CD14-positive monocyte (primary cell): ENCODE results near the gene IL1RAPL1. TPM values are rescaled to one million over a fixed set of nuclear protein-coding genes. Genes with fewer than 3 reads are reported as not detected.

ENCODE experiments used
- DNase-seq, 3 donors: peaks; one replicate each; pipeline ENCODE4 v3.0.0-alpha.2; 2011 to 2022
- H2AFZ ChIP-seq: 2 replicates; pipeline ENCODE4 v1.6.0; 2012; ENCODE audit warnings: mild to moderate bottlenecking, low read depth, low read length, inconsistent platforms; ENCODE audit not compliant: insufficient read depth, poor library complexity, severe bottlenecking
- H3K27ac ChIP-seq, 2 donors: 1 replicate in 1 of 2; 2 replicates in 1 of 2; pipeline ENCODE4 v1.5.1; 2012 to 2013; ENCODE audit warnings: low read length in 2 of 2, control low read depth in 1 of 2, inconsistent platforms in 1 of 2, low read depth in 1 of 2, mild to moderate bottlenecking in 1 of 2
- H3K27me3 ChIP-seq, 2 donors: one replicate each; pipeline versions ENCODE4 v1.6.0 to v1.6.1; 2011 to 2013; ENCODE audit warnings: low read length in 2 of 2; ENCODE audit not compliant: control insufficient read depth in 2 of 2, insufficient read depth in 2 of 2
- H3K36me3 ChIP-seq, 2 donors: replicated peaks in 1 of 2; 1 replicate in 1 of 2; 2 replicates in 1 of 2; pipeline versions ENCODE4 v1.5.1 to v1.6.1; 2012 to 2013; ENCODE audit warnings: low read length in 2 of 2, control low read depth in 1 of 2, inconsistent platforms in 1 of 2, mild to moderate bottlenecking in 1 of 2; ENCODE audit not compliant: insufficient read depth in 2 of 2, control insufficient read depth in 1 of 2
- H3K4me1 ChIP-seq, 2 donors: 1 replicate in 1 of 2; 2 replicates in 1 of 2; pipeline versions ENCODE4 v1.5.1 to v1.6.1; 2012 to 2013; ENCODE audit warnings: low read length in 2 of 2, control low read depth in 1 of 2, inconsistent platforms in 1 of 2, mild to moderate bottlenecking in 1 of 2, moderate library complexity in 1 of 2; ENCODE audit not compliant: insufficient read depth in 2 of 2, control insufficient read depth in 1 of 2
- H3K4me2 ChIP-seq: replicated peaks from 2 replicates; pipeline ENCODE3; 2012; ENCODE audit warnings: low read length, moderate library complexity, mild to moderate bottlenecking; ENCODE audit not compliant: poor library complexity, severe bottlenecking; ENCODE audit errors: extremely low read depth
- H3K4me3 ChIP-seq, 3 experiments: fragments of 200-600 bp in 1 of 3; sonication (generic) in 1 of 3; replicated peaks in 1 of 3; 1 replicate in 2 of 3; 2 replicates in 1 of 3; pipeline ENCODE4 v1.5.1; 2011 to 2013; ENCODE audit warnings: low read length in 3 of 3, mild to moderate bottlenecking in 3 of 3, control low read depth in 2 of 3, low read depth in 2 of 3, inconsistent platforms in 1 of 3, moderate library complexity in 1 of 3
- H3K79me2 ChIP-seq: 2 replicates; pipeline ENCODE4 v1.6.0; 2012; ENCODE audit warnings: mild to moderate bottlenecking, control low read depth, inconsistent platforms, low read length, moderate library complexity; ENCODE audit not compliant: insufficient read depth
- H3K9ac ChIP-seq: 2 replicates; pipeline ENCODE4 v1.6.0; 2017; ENCODE audit warnings: low read length, mild to moderate bottlenecking; ENCODE audit not compliant: insufficient read depth, poor library complexity, severe bottlenecking
- H3K9me3 ChIP-seq, 2 donors: replicated peaks in 1 of 2; 1 replicate in 1 of 2; 2 replicates in 1 of 2; pipeline versions ENCODE4 v1.5.1 to v1.6.1; 2012 to 2013; ENCODE audit warnings: low read length in 2 of 2, control low read depth in 1 of 2; ENCODE audit not compliant: control insufficient read depth in 1 of 2, insufficient read depth in 1 of 2
- H4K20me1 ChIP-seq: 2 replicates; pipeline ENCODE4 v1.6.0; 2012; ENCODE audit warnings: mild to moderate bottlenecking, low read length, control low read depth, moderate library complexity; ENCODE audit not compliant: insufficient read depth
- H3K27ac Mint-ChIP-seq, 7 donors: one replicate each; pipeline ENCODE4 v1.8.0; 2020; ENCODE audit warnings: mild to moderate bottlenecking in 7 of 7, mixed read lengths in 7 of 7, moderate library complexity in 6 of 7, inconsistent platforms in 2 of 7
- H3K27me3 Mint-ChIP-seq, 3 donors: one replicate each; pipeline ENCODE4 v1.8.0; 2021 to 2022; ENCODE audit warnings: low read depth in 3 of 3, mild to moderate bottlenecking in 3 of 3, mixed read lengths in 3 of 3, moderate library complexity in 3 of 3, inconsistent platforms in 1 of 3
- H3K36me3 Mint-ChIP-seq, 2 donors: one replicate each; pipeline ENCODE4 v1.8.0; 2020; ENCODE audit warnings: mixed read lengths in 2 of 2, inconsistent platforms in 1 of 2, mild to moderate bottlenecking in 1 of 2
- H3K4me1 Mint-ChIP-seq: one replicate; pipeline ENCODE4 v1.8.0; 2020; ENCODE audit warnings: mild to moderate bottlenecking, mixed read lengths
- H3K4me3 Mint-ChIP-seq, 2 donors: one replicate each; pipeline ENCODE4 v1.8.0; 2020; ENCODE audit warnings: mild to moderate bottlenecking in 2 of 2, mixed read lengths in 2 of 2, moderate library complexity in 1 of 2
- H3K9me3 Mint-ChIP-seq, 7 donors: one replicate each; pipeline ENCODE4 v1.8.0; 2020 to 2022; ENCODE audit warnings: mixed read lengths in 7 of 7, mild to moderate bottlenecking in 6 of 7, moderate library complexity in 6 of 7, inconsistent platforms in 2 of 7
- CTCF ChIP-seq: fragments of 200-600 bp; IDR thresholded peaks from one replicate; pipeline ENCODE4 v1.8.0; 2022; ENCODE audit warnings: antibody characterized with exemption, mild to moderate bottlenecking
- WGBS: methylation state at CpG from one replicate; pipeline ENCODE4 v1.1.5; 2013; ENCODE audit warnings: missing lambda C conversion rate; ENCODE audit not compliant: insufficient coverage; 5-methylcytosine and 5-hydroxymethylcytosine counted together
- intact Hi-C, 2 donors: fragments of 100-400 bp; cut with micrococcal nuclease; formaldehyde crosslinking; loops; one replicate each; pipeline versions ENCODE4 v1.15.0 to v1.15.1; 2023
- polyA plus RNA-seq, 3 donors: library from polyadenylated mRNA; depleted of rRNA in 1 of 3; unstranded in 2 of 3; stranded (reverse) in 1 of 3; fragments of 300-500 nt in 2 of 3; fragments of >200 nt in 1 of 3; fragmentation: Illumina TruSeq in 2 of 3; gene quantifications; 1 replicate in 2 of 3; 2 replicates in 1 of 3; pipeline ENCODE4 v1.2.3, GENCODE V29; 2012 to 2021

The IL1RAPL1 gene
- polyA plus RNA-seq, 3 donors = not detected

GRCh38 chrX:28589046-28589445 lies 1.8 kb downstream of the IL1RAPL1 start:
- H3K4me3 Mint-ChIP-seq = no peak overlapping the region
- no peaks in the 10 kb centered on the region for H3K4me1 ChIP-seq
- no peak overlapping the region for H2AFZ ChIP-seq
- no peaks in the 10 kb centered on the region for H3K36me3 ChIP-seq
- H3K79me2 ChIP-seq = no peaks in the 10 kb centered on the region
- peaks cover 0 to 8% (median 0%) of the 10 kb centered on the region in 3 donors for H3K27me3 Mint-ChIP-seq
- no peaks in the 10 kb centered on the region for H3K36me3 Mint-ChIP-seq
- no peak for TF ChIP-seq CTCF
- peaks cover 0 to 3% (median 0%) of the 10 kb centered on the region in 7 donors for H3K9me3 Mint-ChIP-seq
- WGBS = 80% methylated on average over 2 of the region's 5 CpGs
- H3K27me3 ChIP-seq = peaks cover 30% of the 10 kb centered on the region in 2 donors
- intact Hi-C loops = no loop called here
- no peak overlapping the region for H3K27ac ChIP-seq
- DNase-seq = no peak
- H3K4me2 ChIP-seq = no peak overlapping the region
- no peaks in the 10 kb centered on the region for H3K9me3 ChIP-seq
- no peak overlapping the region for H3K4me3 ChIP-seq
- no peak overlapping the region for H3K9ac ChIP-seq
- H3K27ac Mint-ChIP-seq = no peak overlapping the region
- no peaks in the 10 kb centered on the region for H3K4me1 Mint-ChIP-seq
- H4K20me1 ChIP-seq = no peaks in the 10 kb centered on the region

GRCh38 chrX:28590396-28590795 lies 3.1 kb downstream of the IL1RAPL1 start:
- Histone ChIP-seq H3K9ac (no peak overlapping the region), H2AFZ (no peak overlapping the region), H3K9me3 (no peaks in the 10 kb centered on the region), H3K27me3 (peaks cover 23 to 26% of the 10 kb centered on the region in 2 donors), H4K20me1 (no peaks in the 10 kb centered on the region), H3K79me2 (no peaks in the 10 kb centered on the region), H3K4me1 (no peaks in the 10 kb centered on the region), H3K4me3 (no peak overlapping the region), H3K36me3 (no peaks in the 10 kb centered on the region), H3K27ac (no peak overlapping the region), H3K4me2 (no peak overlapping the region)
- intact Hi-C loops = no loop called here
- WGBS = no CpG with 5 or more reads among the region's 2 CpGs
- no peaks in the 10 kb centered on the region for H3K4me1 Mint-ChIP-seq
- DNase-seq = no peak
- no peaks in the 10 kb centered on the region for H3K36me3 Mint-ChIP-seq
- H3K9me3 Mint-ChIP-seq = peaks cover 0 to 3% (median 0%) of the 10 kb centered on the region in 7 donors
- H3K27me3 Mint-ChIP-seq = peaks cover 0 to 8% (median 0%) of the 10 kb centered on the region in 3 donors
- TF ChIP-seq CTCF = no peak
- no peak overlapping the region for H3K27ac Mint-ChIP-seq
- no peak overlapping the region for H3K4me3 Mint-ChIP-seq
